WERI-Rb-1 (cell line): ENCODE data around the gene RSBN1L.

Experiments
- DNase-seq: peaks from one replicate; pipeline ENCODE4 v3.0.0-alpha.2; 2020
- H3K27ac ChIP-seq: fragments of 250-450 bp; sonication (Bioruptor Pico); 2 replicates; pipeline ENCODE4 v1.5.1; 2020; ENCODE audit warnings: mild to moderate bottlenecking, moderate library complexity
- H3K27me3 ChIP-seq: fragments of 250-450 bp; sonication (Bioruptor Pico); 2 replicates; pipeline ENCODE4 v1.5.1; 2021; ENCODE audit warnings: mild to moderate bottlenecking, low read depth, moderate library complexity; ENCODE audit not compliant: insufficient read depth, severe bottlenecking
- H3K36me3 ChIP-seq: fragments of 250-450 bp; sonication (Bioruptor Pico); 2 replicates; pipeline ENCODE4 v1.5.1; 2020; ENCODE audit warnings: mild to moderate bottlenecking, moderate library complexity
- H3K4me3 ChIP-seq: 2 replicates; pipeline ENCODE4 v1.5.1; 2011; ENCODE audit warnings: low read depth, mild to moderate bottlenecking, control low read depth, low read length
- H3K9me3 ChIP-seq: fragments of 250-450 bp; sonication (Bioruptor Pico); 2 replicates; pipeline ENCODE4 v1.5.1; 2021; ENCODE audit warnings: mild to moderate bottlenecking, moderate library complexity; ENCODE audit not compliant: severe bottlenecking
- CTCF ChIP-seq: IDR thresholded peaks from 2 replicates; pipeline ENCODE4 v1.5.1; 2011; ENCODE audit warnings: low read depth, mild to moderate bottlenecking, control low read depth, inconsistent platforms, low read length

RSBN1L gene

GRCh38 chr7:77830649-77831355 lies 134.5 kb downstream of the RSBN1L start:
- Histone ChIP-seq H3K4me3 (no peak overlapping the region), H3K36me3 (peaks cover 2% of the 10 kb centered on the region), H3K27ac (no peak overlapping the region), H3K27me3 (no peaks in the 10 kb centered on the region), H3K9me3 (no peaks in the 10 kb centered on the region)
- TF ChIP-seq CTCF: no peak
- DNase-seq: no peak

GRCh38 chr7:77831481-77831880 lies 135.2 kb downstream of the RSBN1L start:
- DNase-seq: no peak
- TF ChIP-seq CTCF: no peak
- Histone ChIP-seq H3K4me3 (no peak overlapping the region), H3K9me3 (no peaks in the 10 kb centered on the region), H3K36me3 (peaks cover 2% of the 10 kb centered on the region), H3K27ac (no peak overlapping the region), H3K27me3 (no peaks in the 10 kb centered on the region)

- Histone ChIP-seq H3K9me3 (no peaks in the 10 kb centered on the region), H3K27me3 (no peaks in the 10 kb centered on the region), H3K36me3 (peaks cover 2% of the 10 kb centered on the region), H3K4me3 (no peak overlapping the region), H3K27ac (no peak overlapping the region)
- DNase-seq: no peak
- no peak for TF ChIP-seq CTCF
Measured at GRCh38 chr7:77831953-77832352, 135.7 kb downstream of the RSBN1L start.
